T47D (cell line): ENCODE data around the gene STARD10.

Experiments
- DNase-seq, 2 experiments: peaks; one replicate each; pipeline versions ENCODE4 v3.0.0 to v3.0.0-alpha.2; 2011 to 2012; ENCODE audit warnings: low read depth in 1 of 2, low spot score in 1 of 2
- JUND ChIP-seq: IDR thresholded peaks from 2 replicates; pipeline ENCODE4 v1.6.1; 2012; ENCODE audit warnings: low read depth
- in situ Hi-C: cut with HindIII; loops from 2 replicates; pipeline ENCODE4 v1.10.0; 2016; ENCODE audit warnings: low sequenced_read_pairs, low pct_unique_long_range_greater_than_20kb

STARD10 gene

DNA sequence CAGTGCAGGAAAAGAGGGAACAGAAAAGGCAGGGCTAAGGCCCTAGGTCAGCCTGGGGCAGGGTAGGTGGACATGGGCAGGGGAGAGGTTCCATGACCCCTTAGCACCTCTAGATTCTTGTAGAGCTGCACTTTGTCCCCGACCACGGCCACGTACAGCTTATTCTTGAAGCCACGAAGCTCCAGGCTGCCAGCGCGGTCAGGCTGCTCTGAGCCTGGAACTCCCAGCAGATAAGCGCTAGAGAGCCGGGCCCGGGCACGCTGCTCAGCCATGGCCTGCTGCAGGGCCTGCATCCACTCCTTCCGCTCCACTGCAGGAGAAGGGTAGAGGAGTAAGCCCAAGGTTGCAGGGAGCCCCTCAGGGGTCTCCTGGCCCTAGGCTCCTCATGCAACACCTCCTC is 83.6 kb downstream of the STARD10 start:
- in situ Hi-C loops, result no loop called here
- no peak for TF ChIP-seq JUND
- DNase-seq, result no peak

DNA sequence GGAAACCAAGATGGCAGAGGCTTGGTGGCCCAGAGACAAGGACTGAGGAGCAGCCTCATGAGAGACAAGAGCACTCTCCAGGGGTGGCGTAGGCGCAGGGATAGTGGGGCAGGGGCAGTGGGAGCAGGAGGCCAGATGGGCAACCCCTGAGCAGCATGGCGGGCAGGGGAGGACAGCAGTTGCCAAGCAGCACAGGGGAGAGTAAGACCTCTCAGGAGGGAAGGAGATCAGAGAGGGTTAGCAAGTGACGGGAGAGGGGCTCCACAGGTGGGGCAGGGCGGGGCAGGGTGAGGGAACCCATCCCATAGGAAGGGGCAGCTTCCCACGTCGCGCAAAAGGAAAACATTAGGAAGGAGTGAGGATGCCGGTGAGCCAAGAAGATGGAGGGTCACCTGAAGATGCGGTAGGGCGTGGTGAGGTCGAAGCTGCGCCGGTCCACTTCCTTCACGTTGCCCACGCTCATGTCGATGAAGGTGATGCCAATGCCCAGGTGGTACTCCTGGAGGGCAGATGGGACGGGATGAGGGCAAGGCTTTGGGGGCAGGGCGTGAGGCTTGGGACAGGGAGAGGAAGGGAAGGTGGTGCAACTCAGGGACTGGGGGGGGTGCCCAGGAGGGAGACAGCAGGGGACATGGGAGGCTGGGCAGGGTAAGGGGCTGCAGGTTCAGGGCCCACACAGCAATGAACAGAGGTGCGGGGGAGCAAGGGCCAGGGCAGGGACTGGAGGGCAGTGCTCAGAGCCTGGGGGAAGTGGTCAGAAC is 84.2 kb downstream of the STARD10 start:
- in situ Hi-C loops, result no loop called here
- no peak for DNase-seq
- TF ChIP-seq JUND, result no peak

DNA sequence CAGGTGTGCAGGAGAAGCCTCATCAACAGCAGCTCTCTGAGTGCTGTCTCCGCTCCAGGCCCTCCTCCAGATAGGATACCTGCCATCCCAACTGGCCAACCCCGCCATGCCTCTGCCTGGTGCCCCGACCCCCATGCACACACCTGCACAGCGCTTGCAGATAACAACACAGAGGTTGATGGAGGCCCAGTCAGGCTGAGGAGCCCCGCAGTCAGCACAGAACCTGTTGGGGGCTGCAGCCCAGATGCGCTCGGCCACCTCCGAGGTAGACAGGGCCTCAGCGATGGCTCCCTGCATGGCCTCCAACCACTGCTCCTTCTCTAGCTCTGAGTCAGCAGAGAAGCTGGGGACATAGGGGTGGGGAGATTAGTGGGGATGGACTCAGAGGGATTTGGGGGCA is 86.8 kb downstream of the STARD10 start:
- in situ Hi-C loops, result no loop called here
- no peak for TF ChIP-seq JUND
- DNase-seq, result no peak

DNA sequence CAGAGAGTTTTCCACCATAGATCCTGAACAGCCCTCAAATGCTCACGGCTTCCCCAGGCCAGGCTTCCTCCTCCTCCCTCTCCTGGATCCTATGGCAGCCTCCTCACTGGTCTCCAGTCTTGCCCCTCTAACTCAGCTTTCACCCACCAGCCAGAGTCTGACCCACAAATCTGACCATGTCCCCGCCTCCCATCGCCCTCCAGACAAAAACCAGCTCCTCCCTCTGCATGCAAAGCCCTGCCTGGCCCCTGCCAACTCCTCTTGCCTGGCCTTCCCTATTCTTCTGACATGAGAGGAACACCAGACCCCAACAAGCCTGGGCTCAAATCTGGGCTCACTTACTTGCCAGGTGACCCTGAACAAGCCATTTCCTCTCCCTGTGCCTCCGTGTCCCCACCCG is 87.3 kb downstream of the STARD10 start:
- TF ChIP-seq JUND, result no peak
- in situ Hi-C loops, result no loop called here
- DNase-seq, result no peak

DNA sequence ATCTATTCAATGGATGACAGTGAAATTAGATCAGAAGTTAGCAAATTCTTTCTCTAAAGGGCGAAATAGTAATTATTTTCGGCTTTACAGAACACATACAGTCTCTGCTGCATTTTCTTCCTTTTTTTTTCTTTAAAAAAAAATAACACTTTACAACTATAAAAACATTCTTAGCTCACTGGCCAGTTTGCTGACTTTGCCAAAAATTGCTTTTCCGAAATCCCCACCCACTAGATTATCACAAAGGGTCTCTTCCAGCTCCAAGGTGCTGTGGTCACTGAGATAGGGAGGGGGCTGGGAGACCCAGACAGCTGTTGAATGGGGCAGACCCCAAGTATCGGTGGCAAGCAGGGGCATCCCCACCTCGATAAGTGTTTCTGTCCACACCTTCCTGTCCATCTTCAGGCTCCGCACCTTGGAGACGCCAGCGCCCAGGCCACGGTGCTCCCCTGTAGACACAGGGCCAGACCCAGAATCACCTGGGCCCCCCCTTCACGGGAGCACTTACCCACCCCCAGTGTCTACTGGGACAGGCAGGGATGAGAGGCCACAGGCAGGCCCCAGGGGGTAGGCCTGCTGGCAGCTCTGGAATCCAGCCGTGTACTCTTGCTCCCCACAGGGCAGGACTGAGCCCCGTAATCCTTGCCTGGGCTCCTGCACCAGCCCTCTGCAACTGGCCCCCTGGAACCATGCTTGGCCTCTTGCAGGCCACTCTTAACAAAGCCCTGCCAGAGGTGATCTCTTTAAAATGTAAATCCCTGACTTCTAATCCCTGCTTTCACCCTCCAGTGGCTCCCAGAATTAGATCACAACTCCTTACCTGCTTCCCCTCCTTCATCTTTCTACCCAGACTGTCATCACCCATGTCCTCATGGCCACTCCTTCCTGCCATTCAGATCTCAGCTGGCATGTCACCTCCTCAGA is 88.1 kb downstream of the STARD10 start:
- no peak for TF ChIP-seq JUND
- DNase-seq, result no peak
- in situ Hi-C loops, result no loop called here

DNA sequence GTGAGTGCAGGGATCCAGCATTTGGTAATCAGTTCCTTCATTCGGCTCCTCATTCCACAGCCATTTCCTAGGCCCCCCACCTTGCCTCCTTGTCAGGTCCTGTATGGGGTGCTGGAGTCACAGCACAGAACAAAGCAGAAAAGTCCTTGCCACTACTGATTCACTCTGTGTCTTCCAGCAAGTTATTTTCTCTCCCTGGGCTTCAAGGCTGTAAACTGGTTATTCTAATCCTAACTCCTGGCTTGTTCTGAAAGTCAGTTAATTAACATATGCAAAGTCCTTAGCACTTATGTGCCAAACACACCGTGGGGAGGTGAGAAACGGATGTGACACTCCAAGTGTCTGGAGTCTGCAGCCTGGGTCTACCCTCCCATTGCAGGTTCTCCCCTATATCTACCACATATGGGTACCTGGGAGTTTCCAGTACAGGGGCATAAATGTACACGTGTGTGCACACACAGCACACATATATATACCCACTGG is 89.0 kb downstream of the STARD10 start:
- no peak for TF ChIP-seq JUND
- in situ Hi-C loops, result no loop called here
- no peak for DNase-seq
